Thyroid gland (tissue), 4 donors: ENCODE data around the gene DNAH3. TPM values are rescaled to one million over a fixed set of nuclear protein-coding genes. Genes with fewer than 3 reads are reported as not detected.

Experiments used
- DNase-seq, 2 donors: peaks; one replicate each; pipeline ENCODE4 v3.0.0-alpha.2; 2019
- H3K27ac ChIP-seq, 3 donors: fragments of 200-600 bp; sonication (generic); 1 replicate in 2 of 3; 2 replicates in 1 of 3; pipeline ENCODE4 v1.5.1; 2016 to 2019; ENCODE audit warnings: mild to moderate bottlenecking in 1 of 3, moderate library complexity in 1 of 3
- H3K27me3 ChIP-seq: fragments of 200-600 bp; sonication (generic); one replicate; pipeline ENCODE4 v1.5.1; 2019
- H3K36me3 ChIP-seq, 2 donors: fragments of 200-600 bp; sonication (generic); one replicate each; pipeline ENCODE4 v1.5.1; 2016 to 2019
- H3K4me1 ChIP-seq, 2 donors: fragments of 200-600 bp; sonication (generic); one replicate each; pipeline ENCODE4 v1.5.1; 2017 to 2019
- H3K4me3 ChIP-seq, 3 donors: fragments of 200-600 bp; sonication (generic); replicated peaks in 1 of 3; 1 replicate in 2 of 3; 2 replicates in 1 of 3; pipeline ENCODE4 v1.5.1; 2016; ENCODE audit warnings: mild to moderate bottlenecking in 1 of 3
- H3K9me3 ChIP-seq: fragments of 200-600 bp; sonication (generic); one replicate; pipeline ENCODE4 v1.5.1; 2017
- CTCF ChIP-seq, 6 experiments: fragments of 200-600 bp in 3 of 6; fragments of 450-650 bp in 3 of 6; sonication (generic) in 3 of 6; IDR thresholded peaks; one replicate each; pipeline ENCODE4 v1.5.1; 2016 to 2019; ENCODE audit warnings: antibody characterized with exemption in 6 of 6, mild to moderate bottlenecking in 2 of 6, inconsistent platforms in 1 of 6, moderate library complexity in 1 of 6
- POLR2A ChIP-seq, 2 donors: fragments of 450-650 bp; IDR thresholded peaks; one replicate each; pipeline ENCODE4 v1.6.1; 2017; ENCODE audit warnings: antibody characterized with exemption in 2 of 2, mild to moderate bottlenecking in 2 of 2, moderate library complexity in 1 of 2
- WGBS, 2 donors: methylation state at CpG; one replicate each; pipeline ENCODE4 v1.1.5; 2017; 5-methylcytosine and 5-hydroxymethylcytosine counted together
- intact Hi-C: fragments of 100-400 bp; cut with DNase I; formaldehyde crosslinking; loops from one replicate; pipeline ENCODE4 v1.15.1; 2023
- total RNA-seq, 4 donors: library from RNA; depleted of rRNA; stranded (reverse); fragments of >200 nt; gene quantifications; one replicate each; pipeline ENCODE4 v1.2.3, GENCODE V29; 2016

The DNAH3 gene
- total RNA-seq, 4 donors from 2014 or later = 0.15 TPM; not detected in 3

GRCh38 chr16:20897253-20897897 is 253.3 kb downstream of the DNAH3 start:
- H3K36me3 ChIP-seq = peaks cover 5 to 7% of the 10 kb centered on the region in 2 donors
- intact Hi-C loops = no loop called here
- no peaks in the 10 kb centered on the region for H3K9me3 ChIP-seq
- no peak overlapping the region for H3K4me3 ChIP-seq
- no peak overlapping the region for H3K27ac ChIP-seq
- WGBS, 2 donors = 84 to 85% methylated on average over 4 of the region's 4 CpGs
- DNase-seq = no peak
- no peaks in the 10 kb centered on the region for H3K27me3 ChIP-seq
- TF ChIP-seq CTCF (IDR thresholded peaks at IDR 0.05) = no peak
- TF ChIP-seq POLR2A (IDR thresholded peaks at IDR 0.05) = no peak
- peaks cover 15 to 26% of the 10 kb centered on the region in 2 donors for H3K4me1 ChIP-seq

- DNase-seq = no peak
- no peak overlapping the region for H3K27ac ChIP-seq
- no peak overlapping the region for H3K4me3 ChIP-seq
- 89 to 95% methylated on average over 2 of the region's 2 CpGs for WGBS, 2 donors
- TF ChIP-seq CTCF (IDR thresholded peaks at IDR 0.05) (no peak), POLR2A (IDR thresholded peaks at IDR 0.05) (no peak)
- peaks cover 4 to 15% of the 10 kb centered on the region in 2 donors for H3K4me1 ChIP-seq
- intact Hi-C loops = no loop called here
- no peaks in the 10 kb centered on the region for H3K9me3 ChIP-seq
- H3K36me3 ChIP-seq = peaks cover 5 to 7% of the 10 kb centered on the region in 2 donors
- H3K27me3 ChIP-seq = no peaks in the 10 kb centered on the region
Measured at GRCh38 chr16:20894388-20894787, 256.3 kb downstream of the DNAH3 start.

DNA sequence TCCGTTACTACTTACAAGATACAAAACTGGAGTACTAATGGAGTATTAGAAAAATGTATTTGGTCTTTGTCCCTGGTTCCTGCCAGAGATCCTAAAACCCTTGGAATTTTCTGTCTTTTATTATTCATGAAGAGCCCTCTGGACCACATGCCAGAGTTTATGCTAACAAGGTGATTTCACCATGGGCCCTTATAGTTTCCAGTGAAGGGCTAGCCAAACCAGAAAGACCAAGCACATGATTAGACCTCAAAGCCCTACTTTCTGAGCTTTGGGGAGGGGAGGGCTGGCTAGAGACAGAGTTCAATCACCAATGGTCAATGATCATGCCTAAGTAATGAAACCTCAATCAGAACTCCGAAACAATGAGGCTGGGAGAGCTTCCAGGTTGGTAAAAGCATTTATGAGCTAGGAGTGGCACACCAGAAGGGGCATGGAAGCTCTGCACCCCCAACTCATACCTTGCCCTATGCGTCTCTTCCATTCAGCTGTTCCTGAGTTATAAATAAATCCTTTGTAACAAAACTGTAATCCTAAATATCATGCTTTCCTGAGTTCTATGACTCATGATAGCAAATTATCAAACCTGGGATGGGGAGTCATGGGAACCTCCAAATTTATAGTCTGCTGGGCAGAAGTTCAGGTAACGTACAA is 260.9 kb downstream of the DNAH3 start:
- TF ChIP-seq POLR2A (IDR thresholded peaks at IDR 0.05) (no peak), CTCF (IDR thresholded peaks at IDR 0.05) (no peak)
- intact Hi-C loops = no loop called here
- H3K27me3 ChIP-seq = no peaks in the 10 kb centered on the region
- no peaks in the 10 kb centered on the region for H3K36me3 ChIP-seq
- no peaks in the 10 kb centered on the region for H3K9me3 ChIP-seq
- no peak overlapping the region for H3K4me3 ChIP-seq
- H3K27ac ChIP-seq = no peak overlapping the region
- DNase-seq = no peak
- WGBS, 2 donors = 93 to 94% methylated on average over 4 of the region's 4 CpGs
- peaks cover 0 to under 1% of the 10 kb centered on the region in 2 donors for H3K4me1 ChIP-seq

DNA sequence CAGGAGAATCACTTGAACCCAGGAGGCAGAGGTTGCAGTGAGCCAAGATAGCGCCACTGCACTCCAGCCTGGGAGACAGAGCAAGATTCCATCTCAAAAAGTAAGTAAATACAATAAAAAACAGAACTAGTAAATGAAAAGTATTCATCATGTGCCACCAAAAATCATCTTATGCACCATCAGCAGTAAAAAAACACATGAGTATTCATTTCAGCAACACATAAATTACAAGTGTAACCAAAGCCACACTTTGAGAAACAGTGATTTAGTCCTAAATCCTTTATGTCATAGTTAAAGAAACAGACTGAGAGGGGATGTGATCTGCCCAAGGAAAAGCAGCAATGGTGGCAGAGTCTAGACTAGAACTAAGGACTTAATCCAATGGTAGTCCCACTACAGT is 263.4 kb downstream of the DNAH3 start:
- Histone ChIP-seq H3K27me3 (no peaks in the 10 kb centered on the region), H3K4me3 (no peak overlapping the region), H3K27ac (no peak overlapping the region), H3K9me3 (no peaks in the 10 kb centered on the region), H3K36me3 (no peaks in the 10 kb centered on the region), H3K4me1 (peaks cover 6 to 23% of the 10 kb centered on the region in 2 donors)
- TF ChIP-seq POLR2A (IDR thresholded peaks at IDR 0.05) = no peak
- no peak for TF ChIP-seq CTCF (IDR thresholded peaks at IDR 0.05)
- intact Hi-C loops = no loop called here
- WGBS, 2 donors = 100% methylated on average over 1 of the region's 1 CpG
- no peak for DNase-seq

- no peak overlapping the region for H3K4me3 ChIP-seq
- no peaks in the 10 kb centered on the region for H3K27me3 ChIP-seq
- intact Hi-C loops = no loop called here
- no peak overlapping the region for H3K27ac ChIP-seq
- peaks cover 6 to 30% of the 10 kb centered on the region in 2 donors for H3K4me1 ChIP-seq
- H3K9me3 ChIP-seq = no peaks in the 10 kb centered on the region
- WGBS, 2 donors = 49 to 93% methylated on average over 1 of the region's 1 CpG
- no peaks in the 10 kb centered on the region for H3K36me3 ChIP-seq
- no peak for TF ChIP-seq CTCF (IDR thresholded peaks at IDR 0.05)
- TF ChIP-seq POLR2A (IDR thresholded peaks at IDR 0.05) = no peak
- no peak for DNase-seq
Measured at GRCh38 chr16:20886320-20886719, 264.3 kb downstream of the DNAH3 start.
